Breast epithelium (tissue), 4 donors: ENCODE measurements around the gene ENO3. TPM values are rescaled to one million over a fixed set of nuclear protein-coding genes. Genes with fewer than 3 reads are reported as not detected.
A peak's percentile ranks its signal among the peaks of the same experiment; 100 is the strongest.

Source experiments
- DNase-seq, 2 donors: peaks; one replicate each; pipeline ENCODE4 v3.0.0-alpha.2; 2019; ENCODE audit warnings: low spot score in 2 of 2
- H3K27ac ChIP-seq, 2 donors: fragments of 200-600 bp; sonication (generic) in 1 of 2; one replicate each; pipeline ENCODE4 v1.5.1; 2016 to 2019; ENCODE audit warnings: mild to moderate bottlenecking in 1 of 2
- H3K27me3 ChIP-seq, 2 donors: fragments of 200-600 bp; sonication (generic) in 1 of 2; one replicate each; pipeline versions ENCODE4 v1.5.1 to v1.6.0; 2017 to 2019; ENCODE audit warnings: control low read depth in 1 of 2, mild to moderate bottlenecking in 1 of 2
- H3K36me3 ChIP-seq: fragments of 200-600 bp; one replicate; pipeline ENCODE4 v1.5.1; 2019
- H3K4me1 ChIP-seq, 2 donors: fragments of 200-600 bp; sonication (generic); one replicate each; pipeline ENCODE4 v1.5.1; 2016 to 2019; ENCODE audit warnings: control low read depth in 1 of 2
- H3K4me3 ChIP-seq, 3 donors: fragments of 200-600 bp; sonication (generic); 1 replicate in 2 of 3; 2 replicates in 1 of 3; pipeline ENCODE4 v1.5.1; 2016 to 2019; ENCODE audit warnings: mild to moderate bottlenecking in 3 of 3, moderate library complexity in 2 of 3
- H3K9me3 ChIP-seq, 2 donors: fragments of 200-600 bp; sonication (generic) in 1 of 2; one replicate each; pipeline ENCODE4 v1.5.1; 2016 to 2019; ENCODE audit warnings: control low read depth in 1 of 2
- CTCF ChIP-seq, 3 donors: fragments of 450-650 bp; IDR thresholded peaks; one replicate each; pipeline ENCODE4 v1.5.1; 2016 to 2017; ENCODE audit warnings: antibody characterized with exemption in 3 of 3, mild to moderate bottlenecking in 3 of 3, moderate library complexity in 3 of 3
- POLR2A ChIP-seq: fragments of 450-650 bp; IDR thresholded peaks from one replicate; pipeline ENCODE4 v1.6.1; 2016; ENCODE audit warnings: antibody characterized with exemption, mild to moderate bottlenecking, moderate library complexity
- POLR2AphosphoS5 ChIP-seq, 3 donors: sonication (generic); formaldehyde crosslinking; IDR thresholded peaks; one replicate each; pipeline ENCODE4 v1.6.1; 2017; ENCODE audit warnings: antibody characterized with exemption in 3 of 3
- intact Hi-C: fragments of 100-400 bp; cut with DNase I; formaldehyde crosslinking; loops from one replicate; pipeline ENCODE4 v1.15.1; 2023; ENCODE audit warnings: low total_unique reads
- total RNA-seq, 3 donors: library from RNA; depleted of rRNA; stranded (reverse); fragments of >200 nt; gene quantifications; one replicate each; pipeline ENCODE4 v1.1.0, GENCODE V29; 2016

The ENO3 gene
- total RNA-seq, 3 donors from 2014 or later: 1.6 to 4.6 (median 3.1) TPM

GRCh38 chr17:5000237-5000639, 49.3 kb downstream of the ENO3 start:
- TF ChIP-seq POLR2AphosphoS5 (IDR thresholded peaks at IDR 0.05): no peak
- no peak for TF ChIP-seq CTCF (IDR thresholded peaks at IDR 0.05)
- TF ChIP-seq POLR2A: no peak
- peak in 1 of 2 donors; percentile 22 for DNase-seq
- H3K36me3 ChIP-seq: peaks cover 12% of the 10 kb centered on the region
- H3K4me3 ChIP-seq: peak overlapping the region; percentile 7 to 93 (median 78)
- H3K27me3 ChIP-seq: no peaks in the 10 kb centered on the region
- peaks cover 9 to 12% of the 10 kb centered on the region in 2 donors for H3K4me1 ChIP-seq
- H3K9me3 ChIP-seq: no peaks in the 10 kb centered on the region
- peak overlapping the region in 1 of 2 donors; percentile 44 for H3K27ac ChIP-seq
- intact Hi-C loops: no loop called here

- no peak overlapping the region for H3K27ac ChIP-seq
- DNase-seq: no peak
- peaks cover 12% of the 10 kb centered on the region for H3K36me3 ChIP-seq
- H3K9me3 ChIP-seq: no peaks in the 10 kb centered on the region
- intact Hi-C loops: no loop called here
- no peaks in the 10 kb centered on the region for H3K27me3 ChIP-seq
- peaks cover 9 to 12% of the 10 kb centered on the region in 2 donors for H3K4me1 ChIP-seq
- no peak overlapping the region for H3K4me3 ChIP-seq
- no peak for TF ChIP-seq CTCF (IDR thresholded peaks at IDR 0.05)
- no peak for TF ChIP-seq POLR2AphosphoS5 (IDR thresholded peaks at IDR 0.05)
- no peak for TF ChIP-seq POLR2A
Measured at GRCh38 chr17:5002121-5002788, 51.3 kb downstream of the ENO3 start.

- H3K9me3 ChIP-seq: no peaks in the 10 kb centered on the region
- DNase-seq: no peak
- no peaks in the 10 kb centered on the region for H3K27me3 ChIP-seq
- H3K27ac ChIP-seq: no peak overlapping the region
- intact Hi-C loops: no loop called here
- peaks cover 21% of the 10 kb centered on the region for H3K36me3 ChIP-seq
- no peak overlapping the region for H3K4me3 ChIP-seq
- TF ChIP-seq CTCF (IDR thresholded peaks at IDR 0.05) (no peak), POLR2A (no peak), POLR2AphosphoS5 (IDR thresholded peaks at IDR 0.05) (no peak)
- peaks cover 9 to 12% of the 10 kb centered on the region in 2 donors for H3K4me1 ChIP-seq
Measured at GRCh38 chr17:5003214-5003867, 52.4 kb downstream of the ENO3 start.

Other genes with a start within 250 kb of the ENO3 start
- gene PELP1, start 247.0 kb upstream of the ENO3 start, total RNA-seq: 10 to 100 TPM; 17.0 to 26.9 (median 21.0) TPM
- 10 to 100 TPM; 25.2 to 67.4 (median 42.3) TPM for gene ARRB2, start 240.5 kb upstream of the ENO3 start, total RNA-seq
- 10 to 100 TPM; 29.3 to 41.7 (median 30.8) TPM for gene MED11, start 219.7 kb upstream of the ENO3 start, total RNA-seq
- gene ZMYND15, start 211.3 kb upstream of the ENO3 start, total RNA-seq: 1 to 10 TPM in 1 of 3 donors, under 1 TPM in 2; 0.96 to 2.3 (median 0.98) TPM
- 10 to 100 TPM; 13.8 to 25.8 (median 18.6) TPM for gene CXCL16, start 211.2 kb upstream of the ENO3 start, total RNA-seq
- gene TM4SF5, start 179.2 kb upstream of the ENO3 start, total RNA-seq: not detected
- gene VMO1, start 164.8 kb upstream of the ENO3 start, total RNA-seq: 1 to 10 TPM in 2 of 3 donors, under 1 TPM in 1; 0.98 to 5.0 (median 2.6) TPM
- gene GLTPD2, start 162.2 kb upstream of the ENO3 start, total RNA-seq: not detected
- 100 to 1,000 TPM; 133 to 183 (median 164) TPM for gene PSMB6, start 155.0 kb upstream of the ENO3 start, total RNA-seq
- 10 to 100 TPM; 17.1 to 40.6 (median 30.3) TPM for gene PLD2, start 144.0 kb upstream of the ENO3 start, total RNA-seq
- gene MINK1, start 117.8 kb upstream of the ENO3 start, total RNA-seq: 10 to 100 TPM; 25.9 to 58.7 (median 42.0) TPM
- 10 to 100 TPM in 1 of 3 donors, 1 to 10 TPM in 1, not detected in 1; 3.9 to 10.5 TPM for gene C17orf107, start 51.6 kb upstream of the ENO3 start, total RNA-seq
- 1 to 10 TPM in 1 of 3 donors, under 1 TPM in 2; 0.16 to 2.0 (median 0.73) TPM for gene CHRNE, start 48.0 kb upstream of the ENO3 start, total RNA-seq
- gene GP1BA, start 18.8 kb upstream of the ENO3 start, total RNA-seq: not detected
- 10 to 100 TPM; 38.8 to 48.5 (median 42.6) TPM for gene SLC25A11, start 11.1 kb upstream of the ENO3 start, total RNA-seq
- 10 to 100 TPM; 38.3 to 49.0 (median 38.7) TPM for gene RNF167, start 10.9 kb upstream of the ENO3 start, total RNA-seq
- gene PFN1, start 2.6 kb upstream of the ENO3 start, total RNA-seq: 100 to 1,000 TPM; 290 to 487 (median 379) TPM
- 10 to 100 TPM; 42.6 to 57.8 (median 55.2) TPM for gene SPAG7, start 16.7 kb downstream of the ENO3 start, total RNA-seq
- gene CAMTA2, start 36.6 kb downstream of the ENO3 start, total RNA-seq: 10 to 100 TPM; 11.0 to 17.7 (median 13.5) TPM
- gene INCA1, start 46.4 kb downstream of the ENO3 start, total RNA-seq: 1 to 10 TPM in 2 of 3 donors, under 1 TPM in 1; 0.66 to 2.9 (median 1.9) TPM
- 10 to 100 TPM; 37.5 to 88.5 (median 50.5) TPM for gene KIF1C, start 46.8 kb downstream of the ENO3 start, total RNA-seq
- gene SLC52A1, start 84.3 kb downstream of the ENO3 start, total RNA-seq: under 1 TPM; 0.29 to 0.98 (median 0.32) TPM
- 1 to 10 TPM; 3.7 to 8.8 (median 4.9) TPM for gene ZFP3, start 127.3 kb downstream of the ENO3 start, total RNA-seq
- gene ZNF232, start 160.8 kb downstream of the ENO3 start, total RNA-seq: 10 to 100 TPM in 1 of 3 donors, 1 to 10 TPM in 2; 5.1 to 13.8 (median 9.2) TPM
- under 1 TPM; 0.16 to 0.44 (median 0.33) TPM for gene USP6, start 164.9 kb downstream of the ENO3 start, total RNA-seq
- gene ZNF594, start 240.7 kb downstream of the ENO3 start, total RNA-seq: 10 to 100 TPM in 2 of 3 donors, 1 to 10 TPM in 1; 9.4 to 27.7 (median 22.6) TPM